NB4 (cell line): Measurements from ENCODE around the gene PRR15L.

ENCODE experiments used
- MAX ChIP-seq: IDR thresholded peaks from 2 replicates; pipeline ENCODE4 v1.6.1; 2011; ENCODE audit warnings: low read depth, low read length
- TF ChIP-seq, protein P1 (sequence below): IDR thresholded peaks from one replicate; pipeline ENCODE4 v1.5.1; 2012; ENCODE audit warnings: low read depth, low read length

- no peak for TF ChIP-seq MAX
- TF ChIP-seq, protein P1, sequence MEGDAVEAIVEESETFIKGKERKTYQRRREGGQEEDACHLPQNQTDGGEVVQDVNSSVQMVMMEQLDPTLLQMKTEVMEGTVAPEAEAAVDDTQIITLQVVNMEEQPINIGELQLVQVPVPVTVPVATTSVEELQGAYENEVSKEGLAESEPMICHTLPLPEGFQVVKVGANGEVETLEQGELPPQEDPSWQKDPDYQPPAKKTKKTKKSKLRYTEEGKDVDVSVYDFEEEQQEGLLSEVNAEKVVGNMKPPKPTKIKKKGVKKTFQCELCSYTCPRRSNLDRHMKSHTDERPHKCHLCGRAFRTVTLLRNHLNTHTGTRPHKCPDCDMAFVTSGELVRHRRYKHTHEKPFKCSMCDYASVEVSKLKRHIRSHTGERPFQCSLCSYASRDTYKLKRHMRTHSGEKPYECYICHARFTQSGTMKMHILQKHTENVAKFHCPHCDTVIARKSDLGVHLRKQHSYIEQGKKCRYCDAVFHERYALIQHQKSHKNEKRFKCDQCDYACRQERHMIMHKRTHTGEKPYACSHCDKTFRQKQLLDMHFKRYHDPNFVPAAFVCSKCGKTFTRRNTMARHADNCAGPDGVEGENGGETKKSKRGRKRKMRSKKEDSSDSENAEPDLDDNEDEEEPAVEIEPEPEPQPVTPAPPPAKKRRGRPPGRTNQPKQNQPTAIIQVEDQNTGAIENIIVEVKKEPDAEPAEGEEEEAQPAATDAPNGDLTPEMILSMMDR, result no peak
Observed at GRCh38 chr17:47948706-47949196, 8.9 kb downstream of the PRR15L start.
